Activated CD8-positive, alpha-beta memory T cell treated with anti-CD3 and anti-CD28 coated beads for 4 hours (primary cell): Measurements from ENCODE around the gene RAB13.

ENCODE experiments used
- DNase-seq, 2 donors: peaks; one replicate each; pipeline ENCODE4 v3.0.0-alpha.2; 2020; ENCODE audit warnings: low read depth in 2 of 2

Gene RAB13

DNA sequence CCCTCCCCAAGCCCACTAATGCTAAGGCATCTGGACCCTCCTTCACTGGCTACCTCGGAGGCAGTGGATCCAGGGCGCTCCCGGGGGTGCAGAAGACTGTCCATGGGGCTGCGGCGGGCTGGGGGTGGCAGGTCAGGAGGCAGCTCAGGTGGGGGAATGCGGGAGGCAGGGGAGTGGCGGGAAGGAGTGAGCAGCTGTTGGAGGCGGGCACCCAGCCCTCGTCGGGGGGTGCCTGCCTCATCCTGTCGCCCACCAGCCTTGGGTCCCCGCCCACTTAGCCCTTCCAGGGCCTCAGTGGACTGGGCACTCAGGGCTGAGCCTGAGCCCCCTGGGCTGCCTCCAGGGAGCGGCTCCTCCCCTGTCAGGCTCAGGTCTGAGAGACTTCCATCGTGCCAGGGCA lies 52.7 kb downstream of the RAB13 start:
- DNase-seq, result no peak

- DNase-seq, result no peak
Observed at GRCh38 chr1:153932156-153933131, 53.7 kb downstream of the RAB13 start.
